ENCODE measurements around the gene MAF.

The MAF gene

GRCh38 chr16:79608976-79609375 lies 8.4 kb upstream of the MAF start:
- TF ChIP-seq CTCF (IDR thresholded peaks at IDR 0.05; ENCODE audit: low read depth, low read length) (no peak), EZH2phosphoT487 (IDR thresholded peaks at IDR 0.05; ENCODE audit: low read depth) (no peak)
- no peaks in the 10 kb centered on the region for H3K79me2 ChIP-seq (ENCODE audit: low read length)
- no peak overlapping the region for H3K4me2 ChIP-seq (ENCODE audit: low read length)
- H3K9ac ChIP-seq (ENCODE audit: low read length) = no peak overlapping the region
- H3K4me3 ChIP-seq (ENCODE audit: low read length) = no peak overlapping the region
- H3K4me1 ChIP-seq (ENCODE audit: low read length) = no peaks in the 10 kb centered on the region; the same call in 1 of the 2 replicates
- H3K9me3 ChIP-seq (ENCODE audit: insufficient read depth, low read length) = no peaks in the 10 kb centered on the region
- H3K27me3 ChIP-seq (ENCODE audit: low read depth, low read length) = peaks cover 40% of the 10 kb centered on the region
- no peaks in the 10 kb centered on the region for H3K36me3 ChIP-seq (replicated peaks; ENCODE audit: low read depth, low read length)
- no peaks in the 10 kb centered on the region for H4K20me1 ChIP-seq (ENCODE audit: insufficient read depth, low read length)
- H3K27ac ChIP-seq (ENCODE audit: low read length) = no peak overlapping the region
- H2AFZ ChIP-seq (ENCODE audit: low read depth, low read length) = no peak overlapping the region

DNA sequence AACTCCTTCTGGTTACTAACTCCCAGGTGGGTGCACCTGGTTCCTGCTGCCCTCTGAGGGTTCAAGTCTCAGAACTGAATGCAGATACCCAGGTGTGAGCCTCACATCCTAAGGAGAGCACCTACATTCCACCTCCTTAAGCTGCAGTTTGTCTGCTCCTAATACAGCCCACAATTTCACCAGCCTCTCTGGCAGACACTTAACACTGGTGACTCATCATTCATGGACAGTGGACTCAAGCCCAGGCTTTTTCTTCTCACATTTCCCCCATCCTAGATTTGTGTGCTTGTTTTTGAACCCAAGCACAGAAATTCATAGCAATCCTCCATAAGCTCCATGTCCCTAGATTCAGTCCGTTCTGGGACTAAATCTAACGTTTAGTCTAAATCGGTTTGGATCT lies 7.0 kb upstream of the MAF start:
- H3K9ac ChIP-seq (ENCODE audit: low read length) = no peak overlapping the region
- H3K4me2 ChIP-seq (ENCODE audit: low read length) = no peak overlapping the region
- no peaks in the 10 kb centered on the region; the same call in 1 of the 2 replicates for H3K4me1 ChIP-seq (ENCODE audit: low read length)
- H3K9me3 ChIP-seq (ENCODE audit: insufficient read depth, low read length) = no peaks in the 10 kb centered on the region
- H3K4me3 ChIP-seq (ENCODE audit: low read length) = no peak overlapping the region
- TF ChIP-seq EZH2phosphoT487 (IDR thresholded peaks at IDR 0.05; ENCODE audit: low read depth) (no peak), CTCF (IDR thresholded peaks at IDR 0.05; ENCODE audit: low read depth, low read length) (no peak)
- no peaks in the 10 kb centered on the region for H4K20me1 ChIP-seq (ENCODE audit: insufficient read depth, low read length)
- H3K27me3 ChIP-seq (ENCODE audit: low read depth, low read length) = peaks cover 46% of the 10 kb centered on the region
- H2AFZ ChIP-seq (ENCODE audit: low read depth, low read length) = no peak overlapping the region
- H3K36me3 ChIP-seq (replicated peaks; ENCODE audit: low read depth, low read length) = no peaks in the 10 kb centered on the region
- no peak overlapping the region for H3K27ac ChIP-seq (ENCODE audit: low read length)
- H3K79me2 ChIP-seq (ENCODE audit: low read length) = no peaks in the 10 kb centered on the region

- H3K27me3 ChIP-seq (ENCODE audit: low read depth, low read length) = peaks cover 46% of the 10 kb centered on the region
- H4K20me1 ChIP-seq (ENCODE audit: insufficient read depth, low read length) = no peaks in the 10 kb centered on the region
- no peak overlapping the region for H3K9ac ChIP-seq (ENCODE audit: low read length)
- no peak overlapping the region for H3K4me3 ChIP-seq (ENCODE audit: low read length)
- no peak overlapping the region for H2AFZ ChIP-seq (ENCODE audit: low read depth, low read length)
- no peak overlapping the region for H3K4me2 ChIP-seq (ENCODE audit: low read length)
- no peaks in the 10 kb centered on the region for H3K9me3 ChIP-seq (ENCODE audit: insufficient read depth, low read length)
- TF ChIP-seq EZH2phosphoT487 (IDR thresholded peaks at IDR 0.05; ENCODE audit: low read depth) (no peak), CTCF (IDR thresholded peaks at IDR 0.05; ENCODE audit: low read depth, low read length) (no peak)
- no peaks in the 10 kb centered on the region for H3K36me3 ChIP-seq (replicated peaks; ENCODE audit: low read depth, low read length)
- H3K79me2 ChIP-seq (ENCODE audit: low read length) = no peaks in the 10 kb centered on the region
- H3K4me1 ChIP-seq (ENCODE audit: low read length) = no peaks in the 10 kb centered on the region; the same call in 1 of the 2 replicates
- no peak overlapping the region for H3K27ac ChIP-seq (ENCODE audit: low read length)
Measured at GRCh38 chr16:79605999-79606398, 5.5 kb upstream of the MAF start.

GRCh38 chr16:79603055-79603454 lies 2.5 kb upstream of the MAF start:
- Histone ChIP-seq H3K4me3 (ENCODE audit: low read length) (no peak overlapping the region), H3K27me3 (ENCODE audit: low read depth, low read length) (peaks cover 43% of the 10 kb centered on the region), H2AFZ (ENCODE audit: low read depth, low read length) (no peak overlapping the region), H4K20me1 (ENCODE audit: insufficient read depth, low read length) (no peaks in the 10 kb centered on the region), H3K79me2 (ENCODE audit: low read length) (no peaks in the 10 kb centered on the region), H3K9me3 (ENCODE audit: insufficient read depth, low read length) (no peaks in the 10 kb centered on the region), H3K4me2 (ENCODE audit: low read length) (no peak overlapping the region), H3K9ac (ENCODE audit: low read length) (no peak overlapping the region), H3K4me1 (ENCODE audit: low read length) (no peaks in the 10 kb centered on the region; the same call in 1 of the 2 replicates), H3K36me3 (replicated peaks; ENCODE audit: low read depth, low read length) (no peaks in the 10 kb centered on the region), H3K27ac (ENCODE audit: low read length) (no peak overlapping the region)
- no peak for TF ChIP-seq EZH2phosphoT487 (IDR thresholded peaks at IDR 0.05; ENCODE audit: low read depth)
- TF ChIP-seq CTCF (IDR thresholded peaks at IDR 0.05; ENCODE audit: low read depth, low read length) = no peak
